ENCODE results near the gene KIAA1217. TPM values are rescaled to one million over a fixed set of nuclear protein-coding genes. Genes with fewer than 3 reads are reported as not detected.

The KIAA1217 gene
- total and polyA plus RNA-seq, 9 of the 15 experiments (the other 6 are each of a cell fraction or from before 2014, with no cell fraction given): 0.04 TPM; not detected in 8

GRCh38 chr10:24394461-24395190, 185.7 kb downstream of the KIAA1217 start:
- H3K27me3 ChIP-seq (ENCODE audit: control insufficient read depth in 2 of 2, insufficient read depth in 2 of 2, low read length in 2 of 2): no peaks in the 10 kb centered on the region
- FAIRE-seq (no peak), ATAC-seq (no peak), DNase-seq (ENCODE audit: extremely low read depth in 1 of 4, low spot score in 3 of 4) (no peak)
- POLR2A ChIA-PET: interaction anchor here (0.6 kb wide), 1 partner anchor 22 kb away, joined by 3 read pairs; no protein-coding TSS in a partner anchor
- no peaks in the 10 kb centered on the region for H3K4me1 ChIP-seq (replicated peaks in 1 of 2; ENCODE audit: control insufficient read depth in 2 of 2, insufficient read depth in 2 of 2, low read length in 2 of 2)
- H3K9me1 ChIP-seq (ENCODE audit: control insufficient read depth, insufficient read depth, low read length): no peaks in the 10 kb centered on the region
- H3K4me2 ChIP-seq (ENCODE audit: insufficient read depth, low read length): no peak overlapping the region
- no peak overlapping the region for H3K9ac ChIP-seq (ENCODE audit: insufficient read depth in 1 of 2, low read depth in 2 of 2, low read length in 2 of 2)
- BruUV-seq (replicated peaks): no TSS peak
- H3K27ac ChIP-seq (ENCODE audit: extremely low read depth, low read depth, low read length): no peak overlapping the region
- H4K20me1 ChIP-seq (replicated peaks; ENCODE audit: control insufficient read depth, insufficient read depth, low read length): no peaks in the 10 kb centered on the region
- H3K36me3 ChIP-seq (ENCODE audit: control insufficient read depth, insufficient read depth, low read length): no peaks in the 10 kb centered on the region
- WGBS (ENCODE audit: insufficient coverage, low coverage, missing lambda C conversion rate): 0% methylated on average over 9 of the region's 9 CpGs
- no peak overlapping the region for H3K4me3 ChIP-seq
- TF ChIP-seq BCOR (IDR thresholded peaks at IDR 0.05): no peak
- no peak for TF ChIP-seq CHCHD3 (CRISPR knock-in tag; IDR thresholded peaks at IDR 0.05)
- no peak for TF ChIP-seq TGIF2 (CRISPR knock-in tag; IDR thresholded peaks at IDR 0.05)
- no peak for TF ChIP-seq ZKSCAN3 (CRISPR knock-in tag; IDR thresholded peaks at IDR 0.05)
- TF ChIP-seq KLF13 (tag; IDR thresholded peaks at IDR 0.05; ENCODE audit: borderline replicate concordance, low read depth): no peak
- TF ChIP-seq POLR2AphosphoS5 (IDR thresholded peaks at IDR 0.05; ENCODE audit: control insufficient read depth, insufficient read depth, low read depth, low read length): no peak
- no peak for TF ChIP-seq ZNF586 (CRISPR knock-in tag; conservative IDR thresholded peaks at IDR 0.05)
- no peak for TF ChIP-seq PHB (CRISPR knock-in tag; IDR thresholded peaks at IDR 0.05)
- no peak for TF ChIP-seq SOX6 (IDR thresholded peaks at IDR 0.05)
- no peak for TF ChIP-seq ERF (CRISPR knock-in tag; IDR thresholded peaks at IDR 0.05)
- no peak for TF ChIP-seq BMI1 (IDR thresholded peaks at IDR 0.05; ENCODE audit: low read length)
- no peak for TF ChIP-seq CREB3 (tag; conservative IDR thresholded peaks at IDR 0.05; ENCODE audit: low read depth)
- no peak for TF ChIP-seq CHAMP1 (IDR thresholded peaks at IDR 0.05)
- no peak for TF ChIP-seq RBFOX2 (IDR thresholded peaks at IDR 0.05; ENCODE audit: low read depth, low read length)
- TF ChIP-seq ZNF140 (CRISPR knock-in tag; IDR thresholded peaks at IDR 0.05): no peak
- TF ChIP-seq EZH2 (IDR thresholded peaks at IDR 0.05; ENCODE audit: borderline replicate concordance, low read depth, low read length): no peak
- no peak for TF ChIP-seq PML (IDR thresholded peaks at IDR 0.05; ENCODE audit: low read length)
- no peak for TF ChIP-seq PKNOX1 (IDR thresholded peaks at IDR 0.05)
- TF ChIP-seq NR1H2 (CRISPR knock-in tag; IDR thresholded peaks at IDR 0.05): no peak
- no peak for TF ChIP-seq NONO (IDR thresholded peaks at IDR 0.05; ENCODE audit: low read depth in 2 of 2, low read length in 1 of 2)
- H3K9me3 ChIP-seq (replicated peaks; ENCODE audit: control insufficient read depth, insufficient read depth, low read depth, low read length): no peaks in the 10 kb centered on the region
- intact Hi-C loops (cut with micrococcal nuclease): loop anchor here (10.0 kb wide), 1 partner anchor 110 kb away; no protein-coding TSS in a partner anchor
- no peaks in the 10 kb centered on the region for H3K79me2 ChIP-seq (ENCODE audit: control insufficient read depth, insufficient read depth, low read length)
- in situ Hi-C loops (cut with MboI): no loop called here
- CTCF ChIA-PET (ENCODE audit: low intra/inter-chr PET ratio): no interaction called here
- no peak overlapping the region for H2AFZ ChIP-seq (ENCODE audit: low read depth, low read length)
